ENCODE data around the gene SNX10. TPM values are rescaled to one million over a fixed set of nuclear protein-coding genes. Genes with fewer than 3 reads are reported as not detected.
"Not testable (repeated sequence)": the region's sequence is repeated elsewhere in the genome, so short reads cannot be mapped to it uniquely, and the experiment has no call there.

Gene SNX10
- total RNA-seq, 2 experiments from 2014 or later, result 28.1 to 35.5 TPM

- no peaks in the 10 kb centered on the region for H3K9me3 Mint-ChIP-seq (ENCODE audit: low read depth)
- intact Hi-C loops (cut with DNase I, micrococcal nuclease), result no loop called here
These were observed 10.9 kb upstream of the SNX10 start for GRCh38 chr7:26280723-26281122.

GRCh38 chr7:26284477-26284876 lies 7.2 kb upstream of the SNX10 start:
- POLR2A ChIA-PET, result interaction anchor here (0.6 to 1.0 kb wide), 4 partner anchors 90 to 408 kb away, joined by 4 to 10 read pairs (median 6); no protein-coding TSS in a partner anchor
- H3K27me3 Mint-ChIP-seq, result no peaks in the 10 kb centered on the region
- intact Hi-C loops (cut with DNase I, micrococcal nuclease), result loop anchor here (2.0 kb wide), 1 partner anchor 392 kb away; no protein-coding TSS in a partner anchor

More at GRCh38 chr7:26280723-26281122, 10.9 kb upstream of the SNX10 start:
- CTCF ChIA-PET, result interaction anchor here (0.7 to 1.8 kb wide), 4 partner anchors 52 to 388 kb away, joined by 3 to 5 read pairs (median 4); no protein-coding TSS in a partner anchor
- Mint-ChIP-seq H3K27ac (no peak overlapping the region), H3K4me1 (peaks cover 19% of the 10 kb centered on the region), H3K4me3 (no peak overlapping the region), H3K36me3 (ENCODE audit: low read depth) (no peaks in the 10 kb centered on the region), H3K27me3 (no peaks in the 10 kb centered on the region)
- DNase-seq (no peak), ATAC-seq (no peak)
- POLR2A ChIA-PET, result interaction anchor here (0.9 to 1.3 kb wide), 2 partner anchors 10 to 119 kb away, joined by 4 read pairs; partner anchors contain the start of gene SNX10

GRCh38 chr7:26284995-26285632 lies 6.5 kb upstream of the SNX10 start:
- intact Hi-C loops (cut with DNase I, micrococcal nuclease), result loop anchor here (1.0 to 2.0 kb wide), 3 partner anchors 194 to 392 kb away; no protein-coding TSS in a partner anchor
- CTCF ChIA-PET, result interaction anchor here (0.6 to 2.1 kb wide), 14 partner anchors 9 to 720 kb away, joined by 3 to 26 read pairs (median 4); partner anchors contain the start of gene CBX3

More at GRCh38 chr7:26284477-26284876, 7.2 kb upstream of the SNX10 start:
- no peak for ATAC-seq
- DNase-seq, result no peak
- H3K4me1 Mint-ChIP-seq, result peaks cover 10% of the 10 kb centered on the region
- H3K4me3 Mint-ChIP-seq, result no peak overlapping the region
- no peak overlapping the region for H3K27ac Mint-ChIP-seq
- CTCF ChIA-PET, result interaction anchor here (0.6 to 2.1 kb wide), 10 partner anchors 10 to 392 kb away, joined by 3 to 26 read pairs (median 6); no protein-coding TSS in a partner anchor
- H3K36me3 Mint-ChIP-seq (ENCODE audit: low read depth), result no peaks in the 10 kb centered on the region
- H3K9me3 Mint-ChIP-seq (ENCODE audit: low read depth), result no peaks in the 10 kb centered on the region

GRCh38 chr7:26286157-26286556 lies 5.5 kb upstream of the SNX10 start:
- ChIA-PET CTCF (interaction anchor here (0.5 to 2.1 kb wide), 5 partner anchors 29 to 393 kb away, joined by 4 to 26 read pairs (median 12); no protein-coding TSS in a partner anchor), POLR2A (no interaction called here)
- Mint-ChIP-seq H3K4me1 (no peaks in the 10 kb centered on the region), H3K36me3 (ENCODE audit: low read depth) (no peaks in the 10 kb centered on the region), H3K27me3 (no peaks in the 10 kb centered on the region), H3K4me3 (no peak overlapping the region), H3K9me3 (ENCODE audit: low read depth) (no peaks in the 10 kb centered on the region), H3K27ac (no peak overlapping the region)
- ATAC-seq (no peak), DNase-seq (no peak)
- intact Hi-C loops (cut with DNase I, micrococcal nuclease), result no loop called here

More at GRCh38 chr7:26284995-26285632, 6.5 kb upstream of the SNX10 start:
- H3K27me3 Mint-ChIP-seq, result no peaks in the 10 kb centered on the region
- POLR2A ChIA-PET, result interaction anchor here (0.6 to 1.0 kb wide), 4 partner anchors 91 to 407 kb away, joined by 4 to 10 read pairs (median 6); no protein-coding TSS in a partner anchor
- H3K4me1 Mint-ChIP-seq, result peaks cover 4% of the 10 kb centered on the region
- H3K4me3 Mint-ChIP-seq, result no peak overlapping the region
- peak; percentile 94 for ATAC-seq
- no peaks in the 10 kb centered on the region for H3K9me3 Mint-ChIP-seq (ENCODE audit: low read depth)
- DNase-seq, result peak; percentile 33
- no peak overlapping the region for H3K27ac Mint-ChIP-seq
- no peaks in the 10 kb centered on the region for H3K36me3 Mint-ChIP-seq (ENCODE audit: low read depth)

- CTCF ChIA-PET; H3K9me3 Mint-ChIP-seq (ENCODE audit: low read depth); ATAC-seq; H3K27ac Mint-ChIP-seq; intact Hi-C loops (cut with DNase I, micrococcal nuclease); H3K27me3 Mint-ChIP-seq; H3K4me3 Mint-ChIP-seq; DNase-seq; POLR2A ChIA-PET; H3K4me1 Mint-ChIP-seq; H3K36me3 Mint-ChIP-seq (ENCODE audit: low read depth): not testable (repeated sequence)
These were observed 3.5 kb upstream of the SNX10 start for GRCh38 chr7:26288126-26288525.

GRCh38 chr7:26291251-26291650 lies 411 bp upstream of the SNX10 start:
- CTCF ChIA-PET, result interaction anchor here (0.7 to 1.1 kb wide), 4 partner anchors 74 to 243 kb away, joined by 3 to 4 read pairs (median 4); no protein-coding TSS in a partner anchor
- POLR2A ChIA-PET, result interaction anchor here (0.6 to 1.5 kb wide), 3 partner anchors 11 to 91 kb away, joined by 3 to 4 read pairs (median 4); no protein-coding TSS in a partner anchor
- Mint-ChIP-seq H3K9me3 (ENCODE audit: low read depth) (no peaks in the 10 kb centered on the region), H3K36me3 (ENCODE audit: low read depth) (peaks cover 14% of the 10 kb centered on the region), H3K4me1 (peaks cover 33% of the 10 kb centered on the region), H3K27me3 (no peaks in the 10 kb centered on the region), H3K4me3 (peak overlapping the region; percentile 85), H3K27ac (peak overlapping the region; percentile 84)
- ATAC-seq (no peak), DNase-seq (no peak)
- intact Hi-C loops (cut with DNase I, micrococcal nuclease), result loop anchor here in 1 of 2 experiments (2.0 to 5.0 kb wide), 3 partner anchors 74 to 434 kb away; no protein-coding TSS in a partner anchor

- Mint-ChIP-seq H3K36me3 (ENCODE audit: low read depth) (peaks cover 14% of the 10 kb centered on the region), H3K4me3 (peak overlapping the region; percentile 85), H3K27ac (peak overlapping the region; percentile 83), H3K27me3 (no peaks in the 10 kb centered on the region), H3K9me3 (ENCODE audit: low read depth) (no peaks in the 10 kb centered on the region), H3K4me1 (peaks cover 33% of the 10 kb centered on the region)
- POLR2A ChIA-PET, result interaction anchor here (0.6 to 1.8 kb wide), 3 partner anchors 33 to 91 kb away, joined by 3 to 7 read pairs (median 4); partner anchors contain the start of gene CBX3
- intact Hi-C loops (cut with DNase I, micrococcal nuclease), result loop anchor here (1.0 to 5.0 kb wide), 6 partner anchors 72 to 436 kb away; partner anchors contain the start of genes CBX3 (in 1 of the 2) and HNRNPA2B1 (in 1 of the 2)
- CTCF ChIA-PET, result interaction anchor here (0.7 to 1.4 kb wide), 2 partner anchors 15 to 96 kb away, joined by 3 to 8 read pairs; no protein-coding TSS in a partner anchor
- DNase-seq (peak; percentile 19), ATAC-seq (no peak)
These were observed 1.3 kb downstream of the SNX10 start for GRCh38 chr7:26292768-26293560.

- intact Hi-C loops (cut with DNase I, micrococcal nuclease), result loop anchor here (1.0 to 5.0 kb wide), 8 partner anchors 14 to 436 kb away; partner anchors contain the start of genes CBX3 (in 2 of the 2) and HNRNPA2B1 (in 1 of the 2)
- DNase-seq, result peak; percentile 80
- peak; percentile 86 for ATAC-seq
- peak overlapping the region; percentile 83 for H3K27ac Mint-ChIP-seq
- H3K4me1 Mint-ChIP-seq, result peaks cover 34% of the 10 kb centered on the region
- H3K4me3 Mint-ChIP-seq, result peak overlapping the region; percentile 85
- ChIA-PET POLR2A (interaction anchor here (0.6 to 1.8 kb wide), 10 partner anchors 39 to 1369 kb away, joined by 3 to 9 read pairs (median 4); partner anchors contain the start of genes CBX3, HIBADH and NFE2L3), CTCF (interaction anchor here (0.7 to 1.5 kb wide), 6 partner anchors 9 to 203 kb away, joined by 3 to 8 read pairs (median 4); no protein-coding TSS in a partner anchor)
- no peaks in the 10 kb centered on the region for H3K27me3 Mint-ChIP-seq
- no peaks in the 10 kb centered on the region for H3K9me3 Mint-ChIP-seq (ENCODE audit: low read depth)
- peaks cover 15% of the 10 kb centered on the region for H3K36me3 Mint-ChIP-seq (ENCODE audit: low read depth)
These were observed 2.1 kb downstream of the SNX10 start for GRCh38 chr7:26293569-26294308.

- H3K27ac Mint-ChIP-seq, result peak overlapping the region; percentile 83
- intact Hi-C loops (cut with DNase I, micrococcal nuclease), result no loop called here
These were observed 3.4 kb downstream of the SNX10 start for GRCh38 chr7:26295015-26295414.

GRCh38 chr7:26295586-26295985 lies 3.9 kb downstream of the SNX10 start:
- intact Hi-C loops (cut with DNase I, micrococcal nuclease), result no loop called here
- peaks cover 36% of the 10 kb centered on the region for H3K4me1 Mint-ChIP-seq
- H3K4me3 Mint-ChIP-seq, result no peak overlapping the region
- ATAC-seq (no peak), DNase-seq (no peak)
- H3K9me3 Mint-ChIP-seq (ENCODE audit: low read depth), result no peaks in the 10 kb centered on the region
- ChIA-PET POLR2A (interaction anchor here (0.6 to 0.9 kb wide), 2 partner anchors 39 to 95 kb away, joined by 3 read pairs; partner anchors contain the start of gene HNRNPA2B1), CTCF (interaction anchor here (0.6 to 1.7 kb wide), 3 partner anchors 70 to 1279 kb away, joined by 3 to 5 read pairs (median 3); no protein-coding TSS in a partner anchor)
- peaks cover 18% of the 10 kb centered on the region for H3K36me3 Mint-ChIP-seq (ENCODE audit: low read depth)
- H3K27ac Mint-ChIP-seq, result no peak overlapping the region
- no peaks in the 10 kb centered on the region for H3K27me3 Mint-ChIP-seq

More at GRCh38 chr7:26295015-26295414, 3.4 kb downstream of the SNX10 start:
- ATAC-seq (no peak), DNase-seq (no peak)
- Mint-ChIP-seq H3K4me1 (peaks cover 36% of the 10 kb centered on the region), H3K9me3 (ENCODE audit: low read depth) (no peaks in the 10 kb centered on the region), H3K36me3 (ENCODE audit: low read depth) (peaks cover 18% of the 10 kb centered on the region), H3K27me3 (no peaks in the 10 kb centered on the region), H3K4me3 (peak overlapping the region; percentile 85)
- ChIA-PET POLR2A (interaction anchor here (0.9 to 1.4 kb wide), 2 partner anchors 94 to 143 kb away, joined by 3 to 5 read pairs; partner anchors contain the start of genes HNRNPA2B1 and NFE2L3), CTCF (interaction anchor here (1.4 to 1.7 kb wide), 4 partner anchors 8 to 204 kb away, joined by 3 to 7 read pairs (median 6); no protein-coding TSS in a partner anchor)
